Vagina (tissue), 2 donors: Measurements from ENCODE around the gene DLG2. TPM values are rescaled to one million over a fixed set of nuclear protein-coding genes. Genes with fewer than 3 reads are reported as not detected.

Experiments
- DNase-seq, 2 donors: peaks; one replicate each; pipeline ENCODE4 v3.0.0-alpha.2; 2017; ENCODE audit errors: extremely low spot score in 2 of 2
- H3K27ac ChIP-seq: fragments of 200-600 bp; sonication (generic); one replicate; pipeline ENCODE4 v1.5.1; 2019
- H3K27me3 ChIP-seq: fragments of 200-600 bp; sonication (generic); one replicate; pipeline ENCODE4 v1.5.1; 2019
- H3K36me3 ChIP-seq, 2 donors: fragments of 200-600 bp; sonication (generic); one replicate each; pipeline ENCODE4 v1.5.1; 2017 to 2019
- H3K4me1 ChIP-seq: fragments of 200-600 bp; sonication (generic); one replicate; pipeline ENCODE4 v1.5.1; 2019
- H3K4me3 ChIP-seq, 2 donors: fragments of 200-600 bp; sonication (generic); 1 replicate in 1 of 2; 2 replicates in 1 of 2; pipeline ENCODE4 v1.5.1; 2016 to 2019
- H3K9me3 ChIP-seq: fragments of 200-600 bp; sonication (generic); one replicate; pipeline ENCODE4 v1.5.1; 2019
- CTCF ChIP-seq, 3 experiments: fragments of 450-650 bp in 2 of 3; fragments of 200-600 bp in 1 of 3; sonication (generic) in 1 of 3; IDR thresholded peaks; one replicate each; pipeline ENCODE4 v1.5.1; 2017 to 2019; ENCODE audit warnings: antibody characterized with exemption in 3 of 3, mild to moderate bottlenecking in 2 of 3, moderate library complexity in 2 of 3
- POLR2A ChIP-seq, 2 donors: fragments of 450-650 bp; IDR thresholded peaks; one replicate each; pipeline ENCODE4 v1.6.1; 2017; ENCODE audit warnings: antibody characterized with exemption in 2 of 2, mild to moderate bottlenecking in 2 of 2, moderate library complexity in 2 of 2
- POLR2AphosphoS5 ChIP-seq, 2 donors: sonication (generic); formaldehyde crosslinking; IDR thresholded peaks; one replicate each; pipeline ENCODE4 v1.9.0; 2017; ENCODE audit warnings: antibody characterized with exemption in 2 of 2, mild to moderate bottlenecking in 2 of 2, low read depth in 1 of 2; ENCODE audit not compliant: insufficient read depth in 1 of 2
- intact Hi-C: fragments of 100-400 bp; cut with DNase I; formaldehyde crosslinking; loops from one replicate; pipeline ENCODE4 v1.15.1; 2023
- total RNA-seq: library from RNA; depleted of rRNA; stranded (reverse); fragments of >200 nt; gene quantifications from one replicate; pipeline ENCODE4 v1.2.3, GENCODE V29; 2016

The DLG2 gene
- total RNA-seq, 1 donor from 2014 or later = 10.1 TPM

- TF ChIP-seq CTCF (IDR thresholded peaks at IDR 0.05) (no peak), POLR2A (IDR thresholded peaks at IDR 0.05) (no peak), POLR2AphosphoS5 (IDR thresholded peaks at IDR 0.05; ENCODE audit: insufficient read depth in 1 of 2, low read depth in 1 of 2) (no peak)
- intact Hi-C loops = no loop called here
- Histone ChIP-seq H3K9me3 (no peaks in the 10 kb centered on the region), H3K4me3 (no peak overlapping the region), H3K27me3 (no peaks in the 10 kb centered on the region), H3K27ac (no peak overlapping the region), H3K4me1 (no peaks in the 10 kb centered on the region), H3K36me3 (no peaks in the 10 kb centered on the region)
- DNase-seq = no peak
Observed at GRCh38 chr11:84514436-84514835, 1112.7 kb downstream of the DLG2 start.

- DNase-seq = no peak
- no peaks in the 10 kb centered on the region for H3K9me3 ChIP-seq
- no peak overlapping the region for H3K4me3 ChIP-seq
- no peak overlapping the region for H3K27ac ChIP-seq
- intact Hi-C loops = no loop called here
- TF ChIP-seq POLR2A (IDR thresholded peaks at IDR 0.05) = no peak
- no peak for TF ChIP-seq POLR2AphosphoS5 (IDR thresholded peaks at IDR 0.05; ENCODE audit: insufficient read depth in 1 of 2, low read depth in 1 of 2)
- TF ChIP-seq CTCF (IDR thresholded peaks at IDR 0.05) = no peak
- no peaks in the 10 kb centered on the region for H3K36me3 ChIP-seq
- H3K4me1 ChIP-seq = no peaks in the 10 kb centered on the region
- no peaks in the 10 kb centered on the region for H3K27me3 ChIP-seq
Observed at GRCh38 chr11:84503503-84503902, 1123.6 kb downstream of the DLG2 start.

- Histone ChIP-seq H3K27ac (no peak overlapping the region), H3K9me3 (no peaks in the 10 kb centered on the region), H3K36me3 (no peaks in the 10 kb centered on the region), H3K4me1 (no peaks in the 10 kb centered on the region), H3K4me3 (no peak overlapping the region), H3K27me3 (no peaks in the 10 kb centered on the region)
- intact Hi-C loops = no loop called here
- no peak for DNase-seq
- TF ChIP-seq CTCF (IDR thresholded peaks at IDR 0.05) = no peak
- no peak for TF ChIP-seq POLR2AphosphoS5 (IDR thresholded peaks at IDR 0.05; ENCODE audit: insufficient read depth in 1 of 2, low read depth in 1 of 2)
- no peak for TF ChIP-seq POLR2A (IDR thresholded peaks at IDR 0.05)
Observed at GRCh38 chr11:84501750-84502149, 1125.4 kb downstream of the DLG2 start.

DNA sequence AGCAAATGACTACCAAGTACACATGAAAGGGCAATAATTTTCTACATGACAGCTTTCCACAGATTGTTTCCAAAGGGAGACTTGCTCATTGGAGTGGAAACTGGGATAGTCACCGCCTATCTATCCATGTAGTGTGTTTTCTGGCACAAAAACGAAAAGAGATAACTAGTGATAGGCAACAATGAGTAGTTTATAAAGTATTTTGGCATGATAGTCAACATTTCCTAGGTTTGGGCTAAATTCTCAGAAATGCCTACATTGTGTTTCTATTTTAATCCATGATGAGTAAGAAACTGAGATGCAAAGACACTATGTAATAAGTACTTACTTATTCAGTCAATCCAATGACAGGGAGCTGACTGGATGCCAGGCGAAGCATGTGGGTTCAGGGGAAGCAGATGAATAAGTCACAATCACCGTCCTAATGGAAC is 1129.1 kb downstream of the DLG2 start:
- intact Hi-C loops = no loop called here
- no peak for TF ChIP-seq POLR2AphosphoS5 (IDR thresholded peaks at IDR 0.05; ENCODE audit: insufficient read depth in 1 of 2, low read depth in 1 of 2)
- TF ChIP-seq POLR2A (IDR thresholded peaks at IDR 0.05) = no peak
- no peak for TF ChIP-seq CTCF (IDR thresholded peaks at IDR 0.05)
- DNase-seq = no peak

DNA sequence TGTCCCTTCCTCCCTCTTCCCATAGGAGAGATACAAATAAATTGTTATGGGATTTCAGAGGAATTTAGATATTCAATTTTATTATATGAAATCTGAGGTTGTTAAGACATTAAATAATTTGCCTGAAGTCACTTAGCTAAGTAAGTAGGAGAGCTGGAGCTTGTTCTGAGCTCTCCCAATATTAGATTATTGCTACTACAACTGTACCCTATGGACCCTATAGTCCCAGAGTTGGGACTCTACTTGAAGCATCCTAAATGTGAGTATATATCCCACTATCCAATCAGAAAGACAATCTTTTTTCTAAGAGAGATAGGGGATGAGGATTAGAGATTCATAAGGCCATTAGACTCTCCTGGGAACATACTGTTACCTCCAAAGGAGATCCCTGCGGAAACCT is 1130.0 kb downstream of the DLG2 start:
- Histone ChIP-seq H3K9me3 (no peaks in the 10 kb centered on the region), H3K27me3 (no peaks in the 10 kb centered on the region), H3K27ac (no peak overlapping the region), H3K4me1 (no peaks in the 10 kb centered on the region), H3K4me3 (no peak overlapping the region), H3K36me3 (no peaks in the 10 kb centered on the region)
- no peak for DNase-seq
- intact Hi-C loops = no loop called here
- TF ChIP-seq CTCF (IDR thresholded peaks at IDR 0.05) = no peak
- no peak for TF ChIP-seq POLR2AphosphoS5 (IDR thresholded peaks at IDR 0.05; ENCODE audit: insufficient read depth in 1 of 2, low read depth in 1 of 2)
- no peak for TF ChIP-seq POLR2A (IDR thresholded peaks at IDR 0.05)

More for the DNA sequence above, 1129.1 kb downstream of the DLG2 start:
- no peak overlapping the region for H3K4me3 ChIP-seq
- H3K27ac ChIP-seq = no peak overlapping the region
- H3K36me3 ChIP-seq = no peaks in the 10 kb centered on the region
- no peaks in the 10 kb centered on the region for H3K9me3 ChIP-seq
- H3K27me3 ChIP-seq = no peaks in the 10 kb centered on the region
- H3K4me1 ChIP-seq = no peaks in the 10 kb centered on the region
